SJSA1 (cell line): Measurements from ENCODE around the gene C2orf72. TPM values are rescaled to one million over a fixed set of nuclear protein-coding genes. Genes with fewer than 3 reads are reported as not detected.
"Not testable (repeated sequence)": the region's sequence is repeated elsewhere in the genome, so short reads cannot be mapped to it uniquely, and the experiment has no call there.

Experiments
- DNase-seq, 2 experiments: peaks; one replicate each; pipeline ENCODE4 v3.0.0-alpha.2; 2015 to 2020; ENCODE audit warnings: low spot score in 2 of 2, low read depth in 1 of 2
- H3K27ac ChIP-seq: fragments of 250-450 bp; sonication (Bioruptor Pico); 2 replicates; pipeline ENCODE4 v1.5.1; 2020; ENCODE audit warnings: mild to moderate bottlenecking, moderate library complexity
- H3K27me3 ChIP-seq: fragments of 250-450 bp; sonication (Bioruptor Pico); replicated peaks from 2 replicates; pipeline ENCODE4 v1.5.1; 2020; ENCODE audit warnings: mild to moderate bottlenecking, moderate library complexity
- H3K36me3 ChIP-seq: fragments of 250-450 bp; sonication (Bioruptor Pico); 2 replicates; pipeline ENCODE4 v1.5.1; 2020; ENCODE audit warnings: mild to moderate bottlenecking
- H3K4me1 ChIP-seq: fragments of 250-450 bp; sonication (Bioruptor Pico); replicated peaks from 2 replicates; pipeline ENCODE4 v1.6.1; 2021; ENCODE audit warnings: mild to moderate bottlenecking
- H3K4me3 ChIP-seq: fragments of 250-450 bp; sonication (Bioruptor Pico); 2 replicates; pipeline ENCODE4 v1.5.1; 2020; ENCODE audit warnings: mild to moderate bottlenecking
- H3K9me3 ChIP-seq: fragments of 250-450 bp; sonication (Bioruptor Pico); replicated peaks from 2 replicates; pipeline ENCODE4 v1.5.1; 2020; ENCODE audit warnings: mild to moderate bottlenecking
- total RNA-seq: library from RNA; depleted of rRNA; stranded (reverse); fragments of >200 nt; shearing (Covaris generic); gene quantifications from 2 replicates; pipeline ENCODE4 v1.2.3, GENCODE V29; 2014

The C2orf72 gene
- total RNA-seq, 1 experiment from 2014 or later = not detected

DNA sequence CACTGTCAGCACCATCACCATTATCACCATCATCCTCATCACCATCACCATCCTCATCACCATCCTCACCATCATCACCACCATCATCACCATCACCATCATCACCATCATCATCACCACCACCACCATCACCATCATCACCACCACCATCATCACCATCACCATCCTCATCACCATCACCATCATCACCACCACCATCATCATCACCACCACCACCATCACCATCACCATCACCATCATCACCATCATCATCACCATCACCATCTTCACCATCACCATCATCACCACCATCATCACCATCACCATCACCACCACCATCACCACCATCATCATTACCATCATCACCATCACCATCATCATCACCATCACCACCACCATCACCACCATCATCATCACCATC, 32.4 kb upstream of the C2orf72 start:
- not testable (repeated sequence) for H3K4me3 ChIP-seq, H3K27ac ChIP-seq, H3K36me3 ChIP-seq, H3K9me3 ChIP-seq, DNase-seq, H3K4me1 ChIP-seq
- peaks cover 12% of the 10 kb centered on the region for H3K27me3 ChIP-seq

DNA sequence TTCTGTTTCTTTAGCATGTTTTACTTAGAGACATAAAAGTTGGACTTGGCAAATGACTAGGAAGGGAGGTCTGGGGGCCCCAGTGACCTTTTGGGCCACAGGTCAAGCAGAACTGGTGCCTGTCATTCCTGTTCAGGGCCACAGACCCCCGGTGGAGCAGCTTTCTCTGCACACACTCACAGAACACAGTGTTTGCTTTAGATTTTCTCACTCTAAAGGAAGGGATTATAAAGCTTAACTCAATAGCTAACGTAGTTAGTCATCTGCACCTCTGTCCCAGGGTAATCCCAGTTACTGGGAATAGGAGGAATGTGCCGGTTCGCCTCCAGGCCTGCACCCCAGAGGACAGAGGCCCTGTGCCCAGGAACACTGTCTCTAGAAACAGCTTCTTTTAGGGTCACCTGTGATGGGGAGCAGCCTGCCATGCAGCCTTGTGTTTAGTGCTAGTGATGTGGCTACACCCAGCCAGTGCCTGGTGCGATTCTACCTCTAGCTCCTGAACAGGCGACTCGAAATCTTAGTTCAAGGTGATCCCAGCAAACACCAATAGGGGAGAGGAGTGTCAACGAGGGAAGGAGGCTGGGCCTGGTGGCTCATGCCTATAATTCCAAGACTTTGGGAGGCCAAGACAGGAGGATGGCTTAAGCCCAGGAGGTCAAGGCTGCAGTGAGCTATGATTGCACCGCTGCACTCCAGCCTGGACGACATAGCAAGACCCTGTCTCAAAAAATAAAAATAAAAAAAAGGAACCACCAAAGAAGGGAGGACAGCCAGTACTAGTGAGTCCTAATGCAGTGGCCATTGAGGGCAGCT, 29.8 kb upstream of the C2orf72 start:
- DNase-seq = no peak
- Histone ChIP-seq H3K36me3 (no peaks in the 10 kb centered on the region), H3K4me1 (no peaks in the 10 kb centered on the region), H3K27ac (no peak overlapping the region), H3K9me3 (no peaks in the 10 kb centered on the region), H3K27me3 (peaks cover 9% of the 10 kb centered on the region), H3K4me3 (no peak overlapping the region)

DNA sequence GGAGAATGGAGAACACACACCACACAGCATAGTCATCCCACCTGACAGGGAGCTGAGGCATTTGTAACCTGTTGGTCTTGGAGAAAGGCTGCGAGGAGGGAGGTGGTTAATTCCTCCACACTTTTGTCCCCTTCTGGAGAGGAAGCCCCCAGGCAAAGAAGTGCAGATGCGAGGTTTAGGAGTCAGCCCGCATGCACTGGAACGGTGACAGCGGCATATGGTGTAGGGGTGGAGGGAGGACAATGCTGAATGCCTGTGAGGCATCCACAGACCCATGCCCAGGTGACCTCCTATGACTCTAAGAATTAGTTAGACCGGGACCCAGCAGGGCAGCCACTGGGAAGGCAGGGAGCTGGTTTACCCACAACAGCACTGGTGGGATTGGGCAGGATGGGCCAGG, 29.2 kb upstream of the C2orf72 start:
- H3K27me3 ChIP-seq = peaks cover 15% of the 10 kb centered on the region
- no peak overlapping the region for H3K27ac ChIP-seq
- H3K4me1 ChIP-seq = no peaks in the 10 kb centered on the region
- DNase-seq = no peak
- H3K9me3 ChIP-seq = no peaks in the 10 kb centered on the region
- H3K36me3 ChIP-seq = no peaks in the 10 kb centered on the region
- no peak overlapping the region for H3K4me3 ChIP-seq

DNA sequence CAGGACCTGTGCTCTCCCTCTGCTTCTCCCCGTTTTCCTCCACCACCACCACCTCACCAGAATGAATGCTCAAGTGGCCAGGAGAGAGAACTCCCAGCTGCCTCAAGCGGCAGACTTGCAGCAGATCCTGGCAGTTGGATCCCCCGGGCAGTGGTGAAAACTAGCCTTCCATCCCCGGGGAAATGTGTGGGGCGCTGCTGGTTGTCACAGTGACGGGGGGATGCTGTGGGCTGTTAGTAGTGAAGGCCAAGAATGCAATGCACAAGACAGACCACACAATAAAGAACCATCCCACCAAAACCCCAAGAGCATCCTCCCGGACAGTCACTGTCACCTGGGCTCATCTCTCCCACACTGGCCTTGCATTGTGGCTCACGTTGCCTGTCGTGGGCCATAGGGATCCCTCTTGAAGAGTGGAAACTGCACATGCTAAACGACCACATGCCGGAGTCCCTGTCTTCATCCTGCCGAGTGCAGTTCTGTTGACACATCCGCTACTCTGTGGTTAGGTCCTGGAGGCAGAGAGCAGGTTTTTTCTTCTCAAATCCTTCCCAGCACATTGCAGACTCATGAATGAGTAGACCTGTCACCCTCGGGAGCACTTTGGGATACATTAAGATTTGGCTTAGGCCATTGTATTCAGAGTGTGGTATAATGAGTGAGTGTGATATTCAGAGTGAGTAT, 27.9 kb upstream of the C2orf72 start:
- H3K36me3 ChIP-seq = no peaks in the 10 kb centered on the region
- no peak overlapping the region for H3K27ac ChIP-seq
- peaks cover 20% of the 10 kb centered on the region for H3K27me3 ChIP-seq
- DNase-seq = no peak
- H3K4me3 ChIP-seq = no peak overlapping the region
- no peaks in the 10 kb centered on the region for H3K4me1 ChIP-seq
- H3K9me3 ChIP-seq = no peaks in the 10 kb centered on the region

DNA sequence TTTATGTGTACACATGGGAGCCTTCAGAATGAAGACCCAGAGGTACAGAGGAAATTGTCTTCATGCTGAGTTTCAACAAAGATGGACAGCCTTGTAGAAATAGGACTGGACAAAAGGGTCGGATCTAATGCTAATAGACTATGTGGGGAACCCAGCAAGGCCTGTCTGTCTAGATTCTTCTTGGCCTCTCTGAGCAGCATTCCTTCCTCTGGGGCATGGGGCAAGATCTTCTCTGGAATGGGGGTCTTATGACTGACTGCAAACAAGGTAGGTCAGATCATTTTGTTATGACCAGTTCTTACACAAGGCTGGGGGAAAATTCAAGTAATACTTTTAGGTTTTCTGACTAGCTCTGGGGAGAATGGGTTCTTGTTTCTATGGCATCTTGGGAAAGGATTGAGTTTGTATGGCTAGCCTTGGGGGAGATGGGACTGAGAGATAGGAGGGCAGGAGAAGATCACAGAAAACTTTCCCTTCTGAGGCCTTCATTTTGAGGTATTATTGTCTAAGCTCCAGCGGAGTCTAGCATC, 27.1 kb upstream of the C2orf72 start:
- H3K9me3 ChIP-seq = no peaks in the 10 kb centered on the region
- peaks cover 20% of the 10 kb centered on the region for H3K27me3 ChIP-seq
- H3K4me1 ChIP-seq = no peaks in the 10 kb centered on the region
- H3K36me3 ChIP-seq = no peaks in the 10 kb centered on the region
- no peak overlapping the region for H3K4me3 ChIP-seq
- DNase-seq = no peak
- no peak overlapping the region for H3K27ac ChIP-seq

DNA sequence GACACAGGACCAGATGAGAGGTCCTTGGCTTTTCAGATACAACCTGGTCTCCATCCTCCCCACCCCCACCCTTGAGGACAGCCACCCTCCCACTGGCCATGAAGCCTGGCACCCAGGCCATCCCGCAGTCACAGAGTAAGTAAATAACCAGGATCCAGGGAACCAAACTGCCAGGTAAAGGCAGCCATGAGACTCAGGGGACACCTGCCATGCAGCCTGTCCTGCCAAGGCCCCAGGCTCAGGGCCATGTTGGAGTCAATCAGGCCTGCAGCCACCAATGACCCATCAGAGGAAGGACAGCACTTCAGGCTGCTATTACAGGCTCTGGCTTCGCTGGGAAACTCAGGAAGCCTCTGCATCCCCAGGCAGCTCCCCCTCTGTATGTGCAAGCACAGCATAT, 25.8 kb upstream of the C2orf72 start:
- Histone ChIP-seq H3K36me3 (no peaks in the 10 kb centered on the region), H3K27me3 (peaks cover 20% of the 10 kb centered on the region), H3K4me1 (no peaks in the 10 kb centered on the region)

DNA sequence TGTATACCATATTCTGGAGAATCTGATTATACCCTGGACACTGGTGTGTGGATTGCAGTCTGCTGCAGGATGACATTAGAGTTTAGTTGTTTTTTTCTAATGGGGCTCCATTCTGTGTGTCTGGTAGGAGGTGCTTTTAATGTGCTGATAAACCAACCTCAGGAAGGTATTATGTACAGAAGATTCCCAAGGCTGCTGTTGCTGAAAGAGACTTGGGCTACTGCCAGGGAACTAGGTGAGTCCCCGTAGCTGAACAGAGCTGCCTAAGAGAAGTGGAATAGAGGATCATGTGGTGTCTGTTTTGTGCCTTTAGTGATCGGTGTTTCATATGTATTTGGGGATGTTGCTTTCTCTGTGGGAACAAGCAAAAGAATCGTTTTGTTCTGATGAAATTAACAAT, 24.9 kb upstream of the C2orf72 start:
- H3K9me3 ChIP-seq = no peaks in the 10 kb centered on the region
- DNase-seq = no peak
- peaks cover 20% of the 10 kb centered on the region for H3K27me3 ChIP-seq
- no peaks in the 10 kb centered on the region for H3K4me1 ChIP-seq
- no peaks in the 10 kb centered on the region for H3K36me3 ChIP-seq
- H3K4me3 ChIP-seq = no peak overlapping the region
- H3K27ac ChIP-seq = no peak overlapping the region

More for the DNA sequence above, 25.8 kb upstream of the C2orf72 start:
- H3K4me3 ChIP-seq = no peak overlapping the region
- no peak overlapping the region for H3K27ac ChIP-seq
- no peaks in the 10 kb centered on the region for H3K9me3 ChIP-seq
- no peak for DNase-seq

DNA sequence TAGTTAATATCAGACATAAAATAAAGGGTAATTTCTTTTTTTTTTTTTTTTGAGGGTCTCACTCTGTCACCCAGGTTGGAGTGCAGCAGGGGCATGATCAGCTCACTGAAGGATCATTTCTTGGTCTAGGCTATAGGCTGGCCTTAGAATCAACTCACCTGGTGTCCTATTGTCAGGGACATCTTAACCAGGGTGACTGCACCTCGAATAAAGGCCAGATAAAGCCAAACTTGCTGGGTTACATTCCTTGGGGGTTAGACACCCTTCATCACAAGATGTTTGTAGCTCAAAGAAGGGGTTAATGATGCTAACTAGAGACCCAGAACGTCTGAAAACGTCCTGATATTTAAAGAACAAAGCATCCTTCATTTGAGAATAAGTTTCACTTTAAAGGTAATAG, 23.5 kb upstream of the C2orf72 start:
- no peaks in the 10 kb centered on the region for H3K36me3 ChIP-seq
- peaks cover 20% of the 10 kb centered on the region for H3K27me3 ChIP-seq
- H3K27ac ChIP-seq = no peak overlapping the region
- no peak for DNase-seq
- no peaks in the 10 kb centered on the region for H3K9me3 ChIP-seq
- H3K4me1 ChIP-seq = no peaks in the 10 kb centered on the region
- H3K4me3 ChIP-seq = no peak overlapping the region

DNA sequence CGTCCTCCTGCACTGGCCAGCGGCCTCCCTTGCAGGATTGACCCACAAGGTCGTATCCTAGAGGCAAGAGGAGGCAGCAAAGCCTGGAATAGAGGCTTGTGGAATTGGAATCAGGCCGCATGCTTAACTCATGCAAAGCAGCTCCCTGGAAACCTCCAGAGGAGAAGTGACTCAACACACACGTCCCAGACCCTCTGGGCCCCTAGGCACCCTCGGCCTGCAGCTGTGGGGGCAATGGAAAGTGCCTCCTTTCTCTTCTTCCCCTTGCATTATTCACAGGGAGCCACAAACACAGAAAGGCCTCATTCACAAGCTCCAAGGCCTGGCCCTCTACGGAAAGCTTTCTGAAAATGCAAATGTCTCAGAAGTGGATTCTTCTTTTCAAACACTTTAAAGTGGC, 21.8 kb upstream of the C2orf72 start:
- Histone ChIP-seq H3K27ac (no peak overlapping the region), H3K4me3 (no peak overlapping the region), H3K9me3 (no peaks in the 10 kb centered on the region), H3K36me3 (no peaks in the 10 kb centered on the region), H3K27me3 (peaks cover 11% of the 10 kb centered on the region), H3K4me1 (no peaks in the 10 kb centered on the region)
- no peak for DNase-seq

DNA sequence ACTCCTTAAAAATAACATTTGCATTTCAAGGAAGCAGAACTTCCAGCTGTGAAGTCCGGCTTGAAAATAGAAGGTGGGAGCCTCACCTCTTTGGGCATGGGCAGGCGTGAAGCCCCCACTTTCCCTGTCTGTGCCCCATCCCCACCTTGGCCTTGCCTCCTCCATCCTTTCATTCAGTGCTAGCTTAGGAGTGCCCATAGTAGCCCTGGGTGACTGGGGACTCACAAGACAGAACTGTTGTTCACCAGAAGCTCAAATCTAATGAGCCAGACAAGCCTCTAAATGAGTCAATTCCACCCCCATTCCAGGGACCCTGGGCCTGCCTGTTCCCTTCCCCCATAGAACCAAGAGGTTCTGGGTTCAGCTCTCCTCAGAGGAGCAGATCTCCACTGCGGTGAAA, 21.4 kb upstream of the C2orf72 start:
- Histone ChIP-seq H3K9me3 (no peaks in the 10 kb centered on the region), H3K4me1 (no peaks in the 10 kb centered on the region), H3K27me3 (peaks cover 11% of the 10 kb centered on the region), H3K36me3 (no peaks in the 10 kb centered on the region), H3K4me3 (no peak overlapping the region), H3K27ac (no peak overlapping the region)
- DNase-seq = no peak

DNA sequence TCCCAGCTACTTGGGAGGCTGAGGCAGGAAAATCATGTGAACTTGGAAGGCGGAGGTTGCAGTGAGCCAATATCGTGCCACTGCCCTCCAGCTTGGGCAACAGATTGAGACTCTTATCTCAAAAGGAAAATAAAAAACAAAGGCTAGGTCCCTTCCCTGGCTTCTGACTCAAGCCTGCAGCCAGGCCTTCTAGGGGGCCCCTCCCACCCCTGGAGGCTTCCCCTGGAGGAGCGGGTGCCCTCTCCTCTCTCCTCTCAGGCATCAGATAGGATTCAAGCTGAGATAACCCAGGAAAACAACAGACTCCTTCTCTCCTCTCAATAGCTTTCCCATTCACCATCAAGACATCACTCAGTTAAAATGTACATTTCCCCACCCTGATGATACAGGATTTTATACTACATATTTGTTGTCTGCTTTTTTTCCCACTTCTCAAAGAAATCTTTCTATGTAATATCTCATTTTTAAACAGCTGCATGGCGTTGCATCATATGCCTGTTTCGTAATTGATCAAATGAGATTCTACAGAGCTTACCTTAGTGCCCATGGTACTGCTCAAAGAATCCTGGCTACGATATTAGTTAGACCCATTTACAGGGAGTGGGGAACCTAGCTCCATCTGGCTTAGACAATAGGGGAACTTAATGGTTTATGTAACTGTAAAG, 20.6 kb upstream of the C2orf72 start:
- Histone ChIP-seq H3K27me3 (peaks cover 11% of the 10 kb centered on the region), H3K4me1 (no peaks in the 10 kb centered on the region), H3K36me3 (no peaks in the 10 kb centered on the region), H3K4me3 (no peak overlapping the region), H3K27ac (no peak overlapping the region), H3K9me3 (no peaks in the 10 kb centered on the region)
- DNase-seq = no peak

DNA sequence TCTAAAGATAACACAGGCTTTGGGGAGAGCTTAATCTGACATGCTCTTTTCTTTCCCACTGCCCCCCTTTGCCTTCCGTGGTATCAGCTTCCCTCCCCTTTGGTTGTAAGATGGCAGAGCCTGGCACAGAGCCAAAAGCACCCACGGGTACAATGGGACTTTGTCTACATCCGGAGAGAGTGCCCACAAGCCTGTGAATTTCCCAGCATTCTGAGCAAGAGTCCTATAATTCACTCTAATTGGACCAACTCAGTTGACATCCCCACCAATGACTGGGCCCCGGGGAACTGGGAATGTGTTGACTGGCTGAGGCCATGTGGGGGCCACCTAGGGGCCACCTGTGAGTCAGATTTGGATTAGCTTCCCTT, 20.1 kb upstream of the C2orf72 start:
- Histone ChIP-seq H3K4me1 (no peaks in the 10 kb centered on the region), H3K27ac (no peak overlapping the region), H3K27me3 (peaks cover 11% of the 10 kb centered on the region), H3K4me3 (no peak overlapping the region), H3K9me3 (no peaks in the 10 kb centered on the region), H3K36me3 (no peaks in the 10 kb centered on the region)
- no peak for DNase-seq

DNA sequence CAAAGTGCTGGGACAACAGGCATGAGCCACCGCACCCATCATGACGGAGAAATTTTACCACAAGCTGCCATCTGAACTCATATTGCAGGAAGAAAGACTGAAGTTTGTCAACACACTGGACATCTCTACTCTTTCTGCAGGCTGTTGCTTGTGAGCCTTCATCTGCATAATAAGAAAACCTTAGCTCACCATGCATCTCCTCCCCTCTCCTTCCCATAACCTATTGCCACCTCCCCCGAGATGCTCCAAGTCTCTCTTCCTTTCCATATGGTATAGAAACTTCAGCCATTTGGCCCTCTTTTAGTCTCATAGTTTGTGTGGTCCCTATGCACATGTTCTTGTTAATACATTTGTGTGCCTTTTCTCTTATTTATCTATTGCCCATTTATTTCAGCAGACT, 19.1 kb upstream of the C2orf72 start:
- DNase-seq = no peak
- H3K27ac ChIP-seq = no peak overlapping the region
- no peaks in the 10 kb centered on the region for H3K9me3 ChIP-seq
- H3K36me3 ChIP-seq = no peaks in the 10 kb centered on the region
- H3K4me3 ChIP-seq = no peak overlapping the region
- H3K27me3 ChIP-seq = peaks cover 4% of the 10 kb centered on the region
- no peaks in the 10 kb centered on the region for H3K4me1 ChIP-seq

DNA sequence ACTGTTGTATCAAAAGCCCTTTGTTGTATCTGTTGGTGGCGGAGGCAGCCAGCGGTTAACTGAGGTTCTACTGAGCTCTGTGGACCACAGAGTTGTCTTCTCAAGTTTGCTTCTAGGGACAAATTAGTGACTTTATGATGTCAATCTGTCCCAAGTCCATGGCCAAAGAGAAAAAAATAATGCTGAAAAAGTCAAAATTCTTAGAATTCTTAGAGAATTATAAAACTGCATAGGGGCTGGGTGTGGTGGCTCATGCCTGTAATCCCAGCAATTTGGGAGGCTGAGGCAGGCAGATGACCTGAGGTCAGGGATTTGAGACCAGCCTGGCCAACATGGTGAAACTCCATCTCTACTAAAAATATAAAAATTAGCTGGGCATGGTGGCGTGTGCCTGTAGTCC, 12.3 kb upstream of the C2orf72 start:
- not testable (repeated sequence) for H3K36me3 ChIP-seq, H3K9me3 ChIP-seq, H3K27ac ChIP-seq, DNase-seq, H3K4me1 ChIP-seq, H3K4me3 ChIP-seq
- peaks cover 14% of the 10 kb centered on the region for H3K27me3 ChIP-seq
